Epithelial cell of proximal tubule (primary cell): Measurements from ENCODE around the gene PDILT. TPM values are rescaled to one million over a fixed set of nuclear protein-coding genes. Genes with fewer than 3 reads are reported as not detected.
"Not testable (repeated sequence)": the region's sequence is repeated elsewhere in the genome, so short reads cannot be mapped to it uniquely, and the experiment has no call there.

Source experiments
- DNase-seq: peaks from one replicate; pipeline ENCODE4 v3.0.0-alpha.2; 2011; ENCODE audit warnings: low read depth
- H3K4me3 ChIP-seq: 2 replicates; pipeline ENCODE4 v1.5.1; 2011; ENCODE audit warnings: low read depth, mild to moderate bottlenecking, low read length
- CTCF ChIP-seq: conservative IDR thresholded peaks from 2 replicates; pipeline ENCODE4 v1.5.1; 2012; ENCODE audit warnings: low read depth, mild to moderate bottlenecking, low read length
- total RNA-seq: library from RNA; depleted of rRNA; stranded (reverse); fragments of >200 nt; gene quantifications from 2 replicates; pipeline ENCODE4 v1.2.3, GENCODE V29; 2015

PDILT gene
- total RNA-seq, 1 donor from 2014 or later, result not detected

DNA sequence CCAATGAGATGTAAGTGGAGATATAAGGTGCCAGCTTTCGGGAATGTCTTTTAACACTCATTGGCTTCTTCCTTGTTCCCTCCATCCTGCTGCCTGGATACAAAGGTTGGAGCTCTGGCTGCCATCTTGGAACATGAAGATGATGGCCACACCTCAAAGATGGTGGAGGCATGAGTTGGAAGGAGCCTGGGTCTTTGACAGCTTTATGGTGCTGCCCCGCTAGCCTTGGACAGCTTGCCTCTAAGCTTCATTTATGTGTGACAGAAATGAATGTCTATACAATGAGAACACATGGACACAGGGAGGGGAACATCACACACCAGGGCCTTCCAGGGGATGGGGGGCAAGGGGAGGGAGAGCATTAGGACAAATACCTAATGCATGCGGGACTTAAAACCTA lies 90.8 kb downstream of the PDILT start:
- no peak for DNase-seq
- no peak overlapping the region for H3K4me3 ChIP-seq
- no peak for TF ChIP-seq CTCF

DNA sequence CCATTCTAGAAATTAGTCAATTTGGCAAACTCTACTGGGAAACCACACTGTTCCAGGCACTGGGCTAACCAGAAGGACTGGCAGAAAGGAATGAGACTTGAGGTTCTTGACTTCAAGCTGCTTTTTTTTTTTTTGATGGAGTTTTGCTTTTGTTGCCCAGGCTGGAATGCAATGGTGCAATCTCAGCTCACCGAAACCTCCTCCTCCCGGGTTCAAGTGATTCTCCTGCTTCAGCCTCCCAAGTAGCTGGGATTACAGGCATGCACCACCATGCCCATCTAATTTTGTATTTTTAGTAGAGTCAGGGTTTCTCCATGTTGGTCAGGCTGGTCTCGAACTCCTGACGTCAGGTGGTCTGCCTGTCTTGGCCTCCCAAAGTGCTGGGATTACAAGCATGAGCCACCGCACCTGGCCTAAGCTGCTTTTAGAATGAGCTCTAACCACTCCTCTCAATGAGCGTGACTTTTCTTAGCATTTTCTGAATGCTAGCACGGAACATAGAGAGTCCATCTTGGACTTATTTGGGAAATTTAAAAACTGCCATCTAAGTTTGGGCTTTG lies 91.9 kb downstream of the PDILT start:
- not testable (repeated sequence) for H3K4me3 ChIP-seq, DNase-seq

DNA sequence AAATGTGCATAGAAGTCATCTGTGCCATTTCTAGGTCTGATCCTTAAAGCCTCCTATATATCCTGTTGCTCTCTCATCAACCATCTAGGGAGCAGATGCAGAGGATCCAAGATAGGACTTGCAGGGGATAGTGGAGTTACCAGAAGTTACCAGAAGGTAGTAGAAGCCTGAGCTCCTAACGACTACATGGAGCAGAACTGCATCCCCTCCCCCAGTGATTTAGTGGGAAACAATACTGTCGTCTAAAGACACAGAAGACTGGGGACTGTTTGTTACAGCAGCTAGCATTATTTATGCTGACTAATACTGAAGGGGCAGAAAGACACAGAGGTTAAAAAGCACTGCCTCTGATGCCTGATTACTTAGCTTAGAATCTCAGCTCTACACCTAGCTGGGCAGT lies 93.0 kb downstream of the PDILT start:
- TF ChIP-seq CTCF, result no peak
- no peak for DNase-seq
- H3K4me3 ChIP-seq, result no peak overlapping the region

GRCh38 chr16:20310421-20311395 lies 93.8 kb downstream of the PDILT start:
- H3K4me3 ChIP-seq, result no peak overlapping the region
- no peak for TF ChIP-seq CTCF
- no peak for DNase-seq

DNA sequence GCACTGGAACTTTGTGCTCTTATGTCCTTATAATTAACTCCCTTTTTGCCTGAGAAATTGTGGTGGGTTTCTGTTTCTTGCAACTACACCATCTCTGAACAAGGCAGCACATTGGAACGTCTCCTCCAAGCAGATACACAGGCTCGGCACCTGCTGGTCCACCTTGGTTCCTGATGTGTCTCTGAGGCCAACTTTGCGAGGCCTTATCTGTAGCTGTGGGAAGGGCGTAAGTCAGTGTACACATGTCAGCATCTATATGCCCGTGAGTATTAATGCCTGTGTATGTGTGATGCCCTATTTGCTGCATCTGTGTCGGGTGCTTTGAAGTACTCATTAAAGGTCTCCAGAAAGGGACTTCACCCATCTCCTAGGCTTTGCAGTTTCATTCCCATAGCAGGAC lies 94.8 kb downstream of the PDILT start:
- DNase-seq, result no peak
- H3K4me3 ChIP-seq, result no peak overlapping the region
- no peak for TF ChIP-seq CTCF

Other genes with a start within 250 kb of the PDILT start
- not detected in 2 replicates for gene GP2, start 77.2 kb downstream of the PDILT start, total RNA-seq
- gene UMOD, start 52.0 kb downstream of the PDILT start, total RNA-seq, result not detected in 2 replicates
- gene ACSM5, start 4.8 kb upstream of the PDILT start, total RNA-seq, result 0.12 TPM in 1 of 2 replicates, not detected in the other
- 0.12 TPM in 1 of 2 replicates, not detected in the other for gene ACSM2A, start 46.8 kb upstream of the PDILT start, total RNA-seq
- gene ACSM2B, start 171.6 kb upstream of the PDILT start, total RNA-seq, result not detected in 2 replicates